H1 (cell line): ENCODE measurements around the gene THTPA. TPM values are rescaled to one million over a fixed set of nuclear protein-coding genes. Genes with fewer than 3 reads are reported as not detected.
"Not testable (repeated sequence)": the region's sequence is repeated elsewhere in the genome, so short reads cannot be mapped to it uniquely, and the experiment has no call there.

Experiments
- CTCF ChIA-PET: fragments of 300-600 bp; sonication (Branson Sonifier 250); formaldehyde crosslinking; loops from one replicate; lab custom pipeline; 2021; ENCODE audit not compliant: partially characterized antibody; lab: Charles Lee
- POLR2A ChIA-PET: fragments of 300-600 bp; sonication (Branson Sonifier 250); formaldehyde crosslinking; loops from one replicate; lab custom pipeline; 2021; ENCODE audit warnings: inconsistent platforms; ENCODE audit not compliant: partially characterized antibody; lab: Charles Lee
- DNase-seq, 2 experiments: peaks; one replicate each; pipeline versions ENCODE4 v3.0.0 to v3.0.0-alpha.2; 2010 to 2022; ENCODE audit warnings: low spot score in 2 of 2, low read depth in 1 of 2, mixed read lengths in 1 of 2
- FAIRE-seq: peaks from 2 replicates; lab custom pipeline; 2011; peaks lifted over from hg19 to GRCh38; lab: Jason Lieb, UNC
- H2AFZ ChIP-seq: 2 replicates; pipeline ENCODE4 v1.8.1; 2012; ENCODE audit warnings: low read length, inconsistent platforms
- H2AK5ac ChIP-seq: 2 replicates; pipeline ENCODE4 v1.6.1; 2013; ENCODE audit warnings: low read depth, low read length
- H2BK120ac ChIP-seq: replicated peaks from 2 replicates; pipeline ENCODE3; 2013; ENCODE audit warnings: low read depth, low read length, inconsistent platforms
- H2BK12ac ChIP-seq: 2 replicates; pipeline ENCODE4 v1.6.1; 2013; ENCODE audit warnings: low read depth, low read length
- H2BK15ac ChIP-seq: 2 replicates; pipeline ENCODE4 v1.6.1; 2013; ENCODE audit warnings: low read length
- H2BK20ac ChIP-seq: 2 replicates; pipeline ENCODE4 v1.6.1; 2013; ENCODE audit warnings: low read length
- H2BK5ac ChIP-seq: 2 replicates; pipeline ENCODE4 v1.6.1; 2013; ENCODE audit warnings: low read depth, low read length
- H3K14ac ChIP-seq: 2 replicates; pipeline ENCODE4 v1.6.1; 2013; ENCODE audit warnings: inconsistent platforms; ENCODE audit not compliant: insufficient read length
- H3K18ac ChIP-seq: 2 replicates; pipeline ENCODE4 v1.6.1; 2013; ENCODE audit warnings: low read length; ENCODE audit errors: extremely low read depth
- H3K23ac ChIP-seq: 2 replicates; pipeline ENCODE4 v1.6.1; 2013; ENCODE audit warnings: inconsistent platforms; ENCODE audit not compliant: insufficient read length
- H3K23me2 ChIP-seq: 2 replicates; pipeline ENCODE4 v1.6.1; 2013; ENCODE audit warnings: low read depth, low read length
- H3K27ac ChIP-seq: 2 replicates; pipeline ENCODE4 v1.6.1; 2011; ENCODE audit warnings: low read depth, low read length, inconsistent platforms
- H3K27me3 ChIP-seq, 4 experiments: replicated peaks in 1 of 4; 1 replicate in 1 of 4; 2 replicates in 3 of 4; pipeline versions ENCODE4 v1.6.1 to v1.8.1; 2011 to 2013; ENCODE audit warnings: low read length in 3 of 4, mild to moderate bottlenecking in 3 of 4, inconsistent platforms in 2 of 4, mixed read lengths in 2 of 4, moderate library complexity in 1 of 4; ENCODE audit not compliant: control insufficient read depth in 3 of 4, insufficient read depth in 3 of 4; ENCODE audit errors: extremely low read depth in 1 of 4
- H3K36me3 ChIP-seq, 4 experiments: 2 replicates each; pipeline versions ENCODE4 v1.6.1 to v1.8.1; 2011 to 2013; ENCODE audit warnings: mild to moderate bottlenecking in 4 of 4, low read length in 3 of 4, moderate library complexity in 2 of 4, control low read depth in 1 of 4, inconsistent platforms in 1 of 4; ENCODE audit not compliant: insufficient read depth in 4 of 4, control insufficient read depth in 2 of 4
- H3K4ac ChIP-seq: replicated peaks from 2 replicates; pipeline ENCODE3; 2013; ENCODE audit warnings: low read length, low read depth, mixed read lengths, inconsistent platforms; ENCODE audit not compliant: insufficient read length
- H3K4me1 ChIP-seq, 4 experiments: replicated peaks in 1 of 4; 1 replicate in 1 of 4; 2 replicates in 3 of 4; pipeline versions ENCODE4 v1.6.1 to v1.8.1; 2011 to 2013; ENCODE audit warnings: low read length in 3 of 4, inconsistent platforms in 2 of 4, mixed read lengths in 1 of 4; ENCODE audit not compliant: insufficient read depth in 4 of 4, control insufficient read depth in 3 of 4
- H3K4me2 ChIP-seq, 2 experiments: 2 replicates each; pipeline versions ENCODE4 v1.6.1 to v1.8.1; 2011 to 2013; ENCODE audit warnings: low read depth in 2 of 2, low read length in 2 of 2, control low read depth in 1 of 2, inconsistent platforms in 1 of 2, mild to moderate bottlenecking in 1 of 2; ENCODE audit not compliant: insufficient read depth in 1 of 2
- H3K4me3 ChIP-seq, 4 experiments: fragments of 200-600, 300-600 bp in 1 of 4; sonication (generic), shearing (Covaris generic), sonication (Bioruptor Twin) in 1 of 4; 2 replicates each; pipeline versions ENCODE4 v1.5.1 to v1.8.1; 2011 to 2016; ENCODE audit warnings: low read length in 4 of 4, low read depth in 3 of 4, control low read depth in 2 of 4, inconsistent platforms in 2 of 4, mild to moderate bottlenecking in 2 of 4, mixed read lengths in 1 of 4, moderate library complexity in 1 of 4; ENCODE audit not compliant: insufficient read depth in 2 of 4; ENCODE audit errors: extremely low read depth in 1 of 4
- H3K56ac ChIP-seq: replicated peaks from 2 replicates; pipeline ENCODE3; 2013; ENCODE audit warnings: low read depth, mild to moderate bottlenecking, mixed read lengths, low read length, inconsistent platforms; ENCODE audit not compliant: insufficient read length
- H3K79me1 ChIP-seq: 2 replicates; pipeline ENCODE4 v1.6.1; 2013; ENCODE audit warnings: low read depth, low read length, control low read depth
- H3K79me2 ChIP-seq, 2 experiments: 2 replicates each; pipeline versions ENCODE4 v1.6.1 to v1.8.1; 2012 to 2013; ENCODE audit warnings: low read length in 2 of 2, mild to moderate bottlenecking in 2 of 2, inconsistent platforms in 1 of 2; ENCODE audit not compliant: insufficient read depth in 2 of 2, control insufficient read depth in 1 of 2
- H3K9ac ChIP-seq, 4 experiments: replicated peaks in 1 of 4; 1 replicate in 1 of 4; 2 replicates in 3 of 4; pipeline versions ENCODE4 v1.6.1 to v1.8.1; 2011 to 2013; ENCODE audit warnings: low read depth in 3 of 4, low read length in 3 of 4, control low read depth in 2 of 4, mild to moderate bottlenecking in 2 of 4, moderate library complexity in 2 of 4, inconsistent platforms in 1 of 4; ENCODE audit errors: extremely low read depth in 1 of 4
- H3K9me3 ChIP-seq, 2 experiments: 2 replicates each; pipeline versions ENCODE4 v1.6.1 to v1.8.1; 2012 to 2013; ENCODE audit warnings: mild to moderate bottlenecking in 2 of 2, moderate library complexity in 2 of 2, control low read depth in 1 of 2, inconsistent platforms in 1 of 2, low read depth in 1 of 2, low read length in 1 of 2, mixed read lengths in 1 of 2; ENCODE audit not compliant: insufficient read depth in 2 of 2
- H4K20me1 ChIP-seq, 2 experiments: replicated peaks in 1 of 2; 2 replicates each; pipeline versions ENCODE3 to v1.8.1; 2011 to 2013; ENCODE audit warnings: inconsistent platforms in 2 of 2, low read length in 2 of 2, mild to moderate bottlenecking in 1 of 2; ENCODE audit not compliant: insufficient read depth in 2 of 2, control insufficient read depth in 1 of 2
- H4K5ac ChIP-seq: 2 replicates; pipeline ENCODE4 v1.6.1; 2013; ENCODE audit warnings: low read length, low read depth, mixed read lengths, inconsistent platforms; ENCODE audit not compliant: insufficient read length
- H4K8ac ChIP-seq: 2 replicates; pipeline ENCODE4 v1.8.0; 2013; ENCODE audit warnings: mild to moderate bottlenecking, moderate library complexity, low read length, inconsistent platforms; ENCODE audit not compliant: insufficient read depth; ENCODE audit errors: extremely low read depth
- H4K91ac ChIP-seq: replicated peaks from 2 replicates; pipeline ENCODE3; 2013; ENCODE audit warnings: low read length, mixed read lengths, inconsistent platforms; ENCODE audit not compliant: insufficient read length
- WGBS, 2 experiments: shearing (Covaris generic) in 1 of 2; methylation state at CpG; one replicate each; pipeline versions ENCODE4 v1.1.6 to v1.1.7; 2013 to 2015; ENCODE audit warnings: low lambda C conversion rate in 2 of 2, mixed read lengths in 2 of 2, inconsistent platforms in 1 of 2, low coverage in 1 of 2, missing lambda C conversion rate in 1 of 2; ENCODE audit not compliant: insufficient replicate concordance in 2 of 2, insufficient coverage in 1 of 2, insufficient read length in 1 of 2; ENCODE audit errors: extremely low coverage in 1 of 2, missing lambda C conversion rate in 1 of 2; 5-methylcytosine and 5-hydroxymethylcytosine counted together
- polyA plus RNA-seq, 7 experiments: library from polyadenylated mRNA; depleted of rRNA in 3 of 7; stranded (reverse) in 5 of 7; unstranded in 2 of 7; fragments of >200 nt in 5 of 7; fragments of 200-250 nt in 2 of 7; gene quantifications; 1 replicate in 5 of 7; 2 replicates in 1 of 7; 4 replicates in 1 of 7; pipeline versions ENCODE4 v1.2.1 to v1.2.3, GENCODE V29; 2011 to 2013; ENCODE audit warnings: missing spikeins in 2 of 7, mixed read lengths in 2 of 7
- total RNA-seq: library from RNA; stranded (reverse); fragmentation: NEBNext Ultra II Directional; extraction: Animal tissue kit (Norgen Biotek cat#: 25700); gene quantifications from 2 replicates; pipeline ENCODE4 v1.2.1, GENCODE V29; 2021

The THTPA gene
- total and polyA plus RNA-seq, 2 of the 8 experiments (the other 6 are each of a cell fraction or from before 2014, with no cell fraction given), result 16.6 to 19.0 TPM

DNA sequence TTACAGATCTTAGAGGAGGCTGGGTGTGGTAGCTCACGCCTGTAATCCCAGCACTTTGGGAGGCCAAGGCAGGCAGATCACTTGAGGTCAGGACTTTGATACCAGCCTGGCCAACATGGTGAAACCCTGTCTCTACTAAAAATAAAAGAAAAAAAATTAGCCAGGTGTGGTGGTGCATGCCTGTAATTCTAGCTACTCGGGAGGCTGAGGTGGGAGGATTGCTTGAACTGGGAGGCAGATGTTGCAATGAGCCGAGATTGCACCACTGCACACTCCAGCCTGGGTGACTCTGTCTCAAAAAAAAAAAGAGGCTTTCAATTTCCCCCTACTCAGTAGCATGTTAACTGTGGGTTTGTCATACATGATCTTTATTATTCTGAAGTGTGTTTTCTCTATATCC, 38.1 kb downstream of the THTPA start:
- H2AK5ac ChIP-seq, H2BK12ac ChIP-seq, H3K9ac ChIP-seq, FAIRE-seq, H3K79me1 ChIP-seq, H4K20me1 ChIP-seq, H3K4ac ChIP-seq, H4K5ac ChIP-seq, H2BK15ac ChIP-seq, H3K4me2 ChIP-seq, H3K14ac ChIP-seq, H3K79me2 ChIP-seq, H4K8ac ChIP-seq, H3K23ac ChIP-seq, H3K23me2 ChIP-seq, H2BK20ac ChIP-seq, H2AFZ ChIP-seq, H3K27ac ChIP-seq, H2BK5ac ChIP-seq, H4K91ac ChIP-seq, H3K18ac ChIP-seq, POLR2A ChIA-PET, H3K56ac ChIP-seq, H3K9me3 ChIP-seq, H2BK120ac ChIP-seq, H3K36me3 ChIP-seq, H3K4me1 ChIP-seq, H3K4me3 ChIP-seq, H3K27me3 ChIP-seq: not testable (repeated sequence)
- DNase-seq, result peak in 1 of 2 experiments; percentile 17
- CTCF ChIA-PET, result interaction anchor here (0.6 to 3.0 kb wide), 3 partner anchors 38 to 448 kb away, joined by 3 to 10 read pairs (median 3); no protein-coding TSS in a partner anchor
- WGBS, 2 experiments, result 94% methylated on average over 3 of the region's 3 CpGs; no CpG with 5 or more reads in 1 of the 2 experiments
